ENCODE results near the gene C19orf53.

C19orf53 gene

GRCh38 chr19:13774217-13775191, at the start of gene C19orf53:
TSS of gene C19orf53 (plus strand) at chr19:13774456. CDS start at chr19:13774478, 22 bp downstream.
- Histone ChIP-seq H3K4me3 (peak within 1 kb of the TSS; percentile 79), H3K27ac (peak within 1 kb of the TSS; percentile 87)
- TF ChIP-seq, protein P1, sequence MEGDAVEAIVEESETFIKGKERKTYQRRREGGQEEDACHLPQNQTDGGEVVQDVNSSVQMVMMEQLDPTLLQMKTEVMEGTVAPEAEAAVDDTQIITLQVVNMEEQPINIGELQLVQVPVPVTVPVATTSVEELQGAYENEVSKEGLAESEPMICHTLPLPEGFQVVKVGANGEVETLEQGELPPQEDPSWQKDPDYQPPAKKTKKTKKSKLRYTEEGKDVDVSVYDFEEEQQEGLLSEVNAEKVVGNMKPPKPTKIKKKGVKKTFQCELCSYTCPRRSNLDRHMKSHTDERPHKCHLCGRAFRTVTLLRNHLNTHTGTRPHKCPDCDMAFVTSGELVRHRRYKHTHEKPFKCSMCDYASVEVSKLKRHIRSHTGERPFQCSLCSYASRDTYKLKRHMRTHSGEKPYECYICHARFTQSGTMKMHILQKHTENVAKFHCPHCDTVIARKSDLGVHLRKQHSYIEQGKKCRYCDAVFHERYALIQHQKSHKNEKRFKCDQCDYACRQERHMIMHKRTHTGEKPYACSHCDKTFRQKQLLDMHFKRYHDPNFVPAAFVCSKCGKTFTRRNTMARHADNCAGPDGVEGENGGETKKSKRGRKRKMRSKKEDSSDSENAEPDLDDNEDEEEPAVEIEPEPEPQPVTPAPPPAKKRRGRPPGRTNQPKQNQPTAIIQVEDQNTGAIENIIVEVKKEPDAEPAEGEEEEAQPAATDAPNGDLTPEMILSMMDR (IDR thresholded peaks at IDR 0.05) = no peak
- DNase-seq (ENCODE audit: low spot score) = peak; percentile 88

DNA sequence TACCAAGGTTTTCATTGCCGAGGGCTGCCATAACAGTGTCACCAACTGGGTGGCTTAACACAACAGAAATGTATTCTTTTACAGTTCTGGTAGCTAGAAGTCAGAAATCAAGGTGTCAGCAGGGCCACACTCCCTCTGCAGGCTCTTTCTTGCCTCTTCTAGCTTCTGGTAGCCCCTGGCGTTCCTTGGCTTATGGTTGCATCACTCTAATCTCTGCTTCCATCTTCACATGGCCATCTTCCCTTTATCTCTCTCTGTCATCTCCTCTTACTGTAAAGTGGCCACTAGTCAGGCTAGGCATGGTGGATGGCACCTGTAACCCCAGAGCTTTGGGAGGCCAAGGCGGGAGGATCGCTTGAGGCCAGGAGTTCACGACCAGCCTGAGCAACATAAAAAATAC, 47.9 kb upstream of the C19orf53 start:
- Histone ChIP-seq H3K27ac (no peak overlapping the region), H3K4me3 (no peak overlapping the region)
- TF ChIP-seq, protein P1 (IDR thresholded peaks at IDR 0.05) = no peak
- DNase-seq (ENCODE audit: low spot score) = no peak

- Histone ChIP-seq H3K27ac (peak overlapping the region; percentile 9 to 52), H3K4me3 (no peak overlapping the region)
- no peak for DNase-seq (ENCODE audit: low spot score)
- TF ChIP-seq, protein P1 (IDR thresholded peaks at IDR 0.05) = no peak
Observed at GRCh38 chr19:13727798-13728197, 46.5 kb upstream of the C19orf53 start.

- DNase-seq (ENCODE audit: low spot score) = no peak
- Histone ChIP-seq H3K27ac (peak overlapping the region; percentile 84 to 85), H3K4me3 (no peak overlapping the region)
- TF ChIP-seq, protein P1 (IDR thresholded peaks at IDR 0.05) = no peak
Observed at GRCh38 chr19:13729859-13730258, 44.4 kb upstream of the C19orf53 start.

- peak; percentile 93 for DNase-seq (ENCODE audit: low spot score)
Observed at GRCh38 chr19:13731147-13731964, 42.9 kb upstream of the C19orf53 start.

GRCh38 chr19:13732337-13732736, 41.9 kb upstream of the C19orf53 start:
- H3K4me3 ChIP-seq = peak overlapping the region; percentile 71
- TF ChIP-seq, protein P1 (IDR thresholded peaks at IDR 0.05) = no peak
- no peak for DNase-seq (ENCODE audit: low spot score)
- H3K27ac ChIP-seq = peak overlapping the region in 1 of 2 donors; percentile 84

More at GRCh38 chr19:13731147-13731964, 42.9 kb upstream of the C19orf53 start:
- TF ChIP-seq, protein P1 (IDR thresholded peaks at IDR 0.05) = no peak
- H3K27ac ChIP-seq = peak overlapping the region; percentile 84 to 85
- peak overlapping the region; percentile 71 for H3K4me3 ChIP-seq

All from coronary artery (tissue), 2 donors.